GM23248 (cell line): ENCODE data around the gene ARHGEF3. TPM values are rescaled to one million over a fixed set of nuclear protein-coding genes. Genes with fewer than 3 reads are reported as not detected.

ENCODE experiments used
- DNase-seq: peaks from one replicate; pipeline ENCODE4 v3.0.0-alpha.2; 2015
- H2AFZ ChIP-seq: fragments of 200-600 bp; sonication (generic); 2 replicates; pipeline ENCODE4 v1.6.1; 2016; ENCODE audit warnings: antibody characterized with exemption
- H3F3A ChIP-seq: fragments of 200-600 bp; sonication (generic); 2 replicates; pipeline ENCODE4 v1.6.1; 2016; ENCODE audit warnings: mild to moderate bottlenecking, antibody characterized with exemption, mixed run types; ENCODE audit not compliant: insufficient read depth
- H3K27ac ChIP-seq: fragments of 200-600 bp; sonication (generic); 2 replicates; pipeline ENCODE4 v1.5.1; 2016; ENCODE audit warnings: mild to moderate bottlenecking
- H3K27me3 ChIP-seq: fragments of 200-600 bp; sonication (generic); replicated peaks from 2 replicates; pipeline ENCODE4 v1.6.1; 2016; ENCODE audit warnings: mild to moderate bottlenecking; ENCODE audit not compliant: insufficient read depth
- H3K36me3 ChIP-seq: fragments of 200-600 bp; sonication (generic); 2 replicates; pipeline ENCODE4 v1.6.1; 2016; ENCODE audit warnings: low read depth, mild to moderate bottlenecking
- H3K4me1 ChIP-seq: fragments of 200-600 bp; sonication (generic); 2 replicates; pipeline ENCODE4 v1.6.1; 2016; ENCODE audit warnings: mild to moderate bottlenecking; ENCODE audit not compliant: insufficient read depth
- H3K4me2 ChIP-seq: fragments of 200-600 bp; sonication (generic); one replicate; pipeline ENCODE4 v1.6.1; 2016; ENCODE audit warnings: mild to moderate bottlenecking; ENCODE audit not compliant: unreplicated experiment
- H3K4me3 ChIP-seq: fragments of 200-600 bp; sonication (generic); 2 replicates; pipeline ENCODE4 v1.5.1; 2016; ENCODE audit warnings: mild to moderate bottlenecking
- H3K79me2 ChIP-seq: fragments of 200-600 bp; sonication (generic); 2 replicates; pipeline ENCODE4 v1.6.1; 2016; ENCODE audit warnings: mild to moderate bottlenecking; ENCODE audit not compliant: insufficient read depth
- H3K9ac ChIP-seq: fragments of 200-600 bp; sonication (generic); 2 replicates; pipeline ENCODE4 v1.6.1; 2016; ENCODE audit warnings: mild to moderate bottlenecking
- H3K9me2 ChIP-seq: fragments of 200-600 bp; sonication (generic); 2 replicates; pipeline ENCODE4 v1.6.1; 2016; ENCODE audit warnings: mixed run types, mild to moderate bottlenecking, moderate library complexity; ENCODE audit not compliant: insufficient read depth
- H3K9me3 ChIP-seq: fragments of 200-600 bp; sonication (generic); one replicate; pipeline ENCODE4 v1.6.1; 2017; ENCODE audit warnings: low read depth
- H4K20me1 ChIP-seq: fragments of 200-600 bp; sonication (generic); 2 replicates; pipeline ENCODE4 v1.6.0; 2016; ENCODE audit not compliant: insufficient read depth
- EZH2 ChIP-seq: fragments of 200-600 bp; sonication (generic); IDR thresholded peaks from 2 replicates; pipeline ENCODE4 v1.6.1; 2018; ENCODE audit warnings: antibody characterized with exemption, mild to moderate bottlenecking; ENCODE audit not compliant: insufficient read depth, poor library complexity, severe bottlenecking
- EZH2phosphoT487 ChIP-seq: fragments of 200-600 bp; sonication (generic); IDR thresholded peaks from 2 replicates; pipeline ENCODE4 v1.6.1; 2018; ENCODE audit warnings: antibody characterized with exemption, moderate library complexity, mild to moderate bottlenecking, low read depth; ENCODE audit not compliant: insufficient read depth
- WGBS, 2 experiments: methylation state at CpG; one replicate each; pipeline ENCODE4 v1.1.6; 2015 to 2017; ENCODE audit warnings: low lambda C conversion rate in 2 of 2, low coverage in 1 of 2; ENCODE audit errors: missing lambda C conversion rate in 2 of 2; 5-methylcytosine and 5-hydroxymethylcytosine counted together
- in situ Hi-C: fragments of 300-500 bp; cut with MboI; formaldehyde crosslinking; loops from 2 replicates; pipeline ENCODE4 v1.15.0; 2020
- polyA plus RNA-seq: library from polyadenylated mRNA; unstranded; fragments of >200 nt; fragmentation: Nextera tagmentation; extraction: Ambion mirVana; gene quantifications from 2 replicates; pipeline ENCODE4 v1.2.1, GENCODE V29; 2016
- total RNA-seq: library from RNA; depleted of rRNA; stranded (reverse); fragments of >200 nt; shearing (Covaris generic); gene quantifications from 2 replicates; pipeline ENCODE4 v1.2.3, GENCODE V29; 2014

ARHGEF3 gene
- total and polyA plus RNA-seq, 2 experiments from 2014 or later, result 1.1 to 3.0 TPM

- Histone ChIP-seq H2AFZ (no peak overlapping the region), H3K27me3 (no peaks in the 10 kb centered on the region), H3K4me3 (no peak overlapping the region), H3F3A (no peaks in the 10 kb centered on the region), H3K9me3 (no peaks in the 10 kb centered on the region), H3K4me1 (no peaks in the 10 kb centered on the region), H3K27ac (no peak overlapping the region), H3K79me2 (no peaks in the 10 kb centered on the region), H3K4me2 (no peak overlapping the region), H4K20me1 (no peaks in the 10 kb centered on the region), H3K9ac (no peak overlapping the region), H3K9me2 (no peaks in the 10 kb centered on the region), H3K36me3 (no peaks in the 10 kb centered on the region)
- in situ Hi-C loops, result no loop called here
- no peak for TF ChIP-seq EZH2
- TF ChIP-seq EZH2phosphoT487, result no peak
- no peak for DNase-seq
Observed at GRCh38 chr3:56771376-56771775, 30.4 kb downstream of the ARHGEF3 start.

GRCh38 chr3:56769116-56769707 is 32.5 kb downstream of the ARHGEF3 start:
- no peak for TF ChIP-seq EZH2phosphoT487
- TF ChIP-seq EZH2, result no peak
- H3K36me3 ChIP-seq, result no peaks in the 10 kb centered on the region
- H3K27me3 ChIP-seq, result no peaks in the 10 kb centered on the region
- H3K9me2 ChIP-seq, result no peaks in the 10 kb centered on the region
- H3K4me3 ChIP-seq, result no peak overlapping the region
- H3K27ac ChIP-seq, result no peak overlapping the region
- H3K4me2 ChIP-seq, result no peak overlapping the region
- in situ Hi-C loops, result no loop called here
- H2AFZ ChIP-seq, result no peak overlapping the region
- WGBS, 2 experiments, result 94 to 96% methylated on average over 7 of the region's 7 CpGs
- H4K20me1 ChIP-seq, result no peaks in the 10 kb centered on the region
- H3K4me1 ChIP-seq, result no peaks in the 10 kb centered on the region
- DNase-seq, result no peak
- no peaks in the 10 kb centered on the region for H3F3A ChIP-seq
- no peak overlapping the region for H3K9ac ChIP-seq
- H3K9me3 ChIP-seq, result no peaks in the 10 kb centered on the region
- H3K79me2 ChIP-seq, result no peaks in the 10 kb centered on the region

- Histone ChIP-seq H4K20me1 (no peaks in the 10 kb centered on the region), H3K9me3 (no peaks in the 10 kb centered on the region), H3K9me2 (no peaks in the 10 kb centered on the region), H3F3A (no peaks in the 10 kb centered on the region), H3K4me3 (no peak overlapping the region), H3K36me3 (no peaks in the 10 kb centered on the region), H3K27me3 (no peaks in the 10 kb centered on the region), H2AFZ (no peak overlapping the region), H3K27ac (no peak overlapping the region), H3K4me2 (no peak overlapping the region), H3K4me1 (no peaks in the 10 kb centered on the region), H3K9ac (no peak overlapping the region), H3K79me2 (no peaks in the 10 kb centered on the region)
- TF ChIP-seq EZH2phosphoT487, result no peak
- TF ChIP-seq EZH2, result no peak
- no peak for DNase-seq
- in situ Hi-C loops, result no loop called here
- 95 to 98% methylated on average over 6 of the region's 6 CpGs for WGBS, 2 experiments
Observed at GRCh38 chr3:56764904-56765547, 36.7 kb downstream of the ARHGEF3 start.

DNA sequence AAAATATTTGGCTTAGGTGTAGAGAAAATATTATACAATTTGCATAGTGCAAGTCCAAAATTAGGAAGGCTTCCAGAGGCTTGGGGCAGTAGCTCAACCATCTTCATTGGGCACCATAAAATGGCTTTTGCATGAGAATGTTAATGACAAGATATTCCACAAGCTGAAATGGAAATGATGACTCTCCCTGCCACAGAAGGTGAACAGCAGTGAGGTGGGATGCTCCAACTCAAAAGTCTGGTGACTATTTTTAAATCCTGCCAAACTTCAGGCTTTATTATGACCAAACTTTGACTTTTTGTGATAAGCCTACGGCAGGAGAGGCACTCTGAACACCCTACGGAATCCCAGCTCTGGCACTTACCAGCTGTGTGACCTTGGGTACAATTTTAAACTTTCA is 37.6 kb downstream of the ARHGEF3 start:
- no peaks in the 10 kb centered on the region for H3K36me3 ChIP-seq
- H3K27ac ChIP-seq, result no peak overlapping the region
- H3F3A ChIP-seq, result no peaks in the 10 kb centered on the region
- in situ Hi-C loops, result no loop called here
- no peaks in the 10 kb centered on the region for H3K79me2 ChIP-seq
- H3K4me2 ChIP-seq, result no peak overlapping the region
- H3K9ac ChIP-seq, result no peak overlapping the region
- H3K4me1 ChIP-seq, result no peaks in the 10 kb centered on the region
- H3K27me3 ChIP-seq, result no peaks in the 10 kb centered on the region
- no peak overlapping the region for H2AFZ ChIP-seq
- no peaks in the 10 kb centered on the region for H3K9me2 ChIP-seq
- WGBS, 2 experiments, result 85 to 88% methylated on average over 2 of the region's 2 CpGs
- no peak for TF ChIP-seq EZH2phosphoT487
- no peak for TF ChIP-seq EZH2
- H3K9me3 ChIP-seq, result no peaks in the 10 kb centered on the region
- H4K20me1 ChIP-seq, result no peaks in the 10 kb centered on the region
- DNase-seq, result no peak
- no peak overlapping the region for H3K4me3 ChIP-seq

GRCh38 chr3:56763233-56763632 is 38.5 kb downstream of the ARHGEF3 start:
- no peak overlapping the region for H3K9ac ChIP-seq
- no peaks in the 10 kb centered on the region for H3K9me2 ChIP-seq
- H3F3A ChIP-seq, result no peaks in the 10 kb centered on the region
- H3K9me3 ChIP-seq, result no peaks in the 10 kb centered on the region
- 0 out of 2 replicates have a peak, but pooled peaks cover 5% of the 10 kb centered on the region for H3K4me1 ChIP-seq
- no peak overlapping the region for H3K4me3 ChIP-seq
- no peaks in the 10 kb centered on the region for H3K36me3 ChIP-seq
- TF ChIP-seq EZH2phosphoT487, result no peak
- in situ Hi-C loops, result no loop called here
- no peaks in the 10 kb centered on the region for H3K79me2 ChIP-seq
- H4K20me1 ChIP-seq, result no peaks in the 10 kb centered on the region
- H3K4me2 ChIP-seq, result no peak overlapping the region
- no peak overlapping the region for H3K27ac ChIP-seq
- no peaks in the 10 kb centered on the region for H3K27me3 ChIP-seq
- no peak overlapping the region for H2AFZ ChIP-seq
- 86 to 89% methylated on average over 2 of the region's 2 CpGs for WGBS, 2 experiments
- no peak for DNase-seq
